22Rv1 (cell line): ENCODE measurements around the gene EME2.

Experiments used
- H3K27ac ChIP-seq: fragments of 450-650 bp; 2 replicates; pipeline ENCODE4 v1.5.1; 2017
- CTCF ChIP-seq: fragments of 450-650 bp; IDR thresholded peaks from 2 replicates; pipeline ENCODE4 v1.5.1; 2017; ENCODE audit warnings: mild to moderate bottlenecking
- ZFX ChIP-seq: fragments of 450-650 bp; IDR thresholded peaks from 2 replicates; pipeline ENCODE4 v1.6.1; 2017; ENCODE audit warnings: antibody characterized with exemption, borderline replicate concordance

Gene EME2

GRCh38 chr16:1763521-1764511, 8.8 kb upstream of the EME2 start:
- no peak for TF ChIP-seq ZFX
- peak; percentile 21; the same call in 1 of the 2 replicates for TF ChIP-seq CTCF
- peak overlapping the region; percentile 48 for H3K27ac ChIP-seq

GRCh38 chr16:1764971-1765370, 7.6 kb upstream of the EME2 start:
- no peak overlapping the region for H3K27ac ChIP-seq
- TF ChIP-seq CTCF: no peak
- no peak for TF ChIP-seq ZFX

- no peak overlapping the region for H3K27ac ChIP-seq
- TF ChIP-seq ZFX: no peak
- TF ChIP-seq CTCF: no peak
These were observed 6.8 kb upstream of the EME2 start for GRCh38 chr16:1765826-1766225.

- no peak for TF ChIP-seq ZFX
These were observed 6.4 kb upstream of the EME2 start for GRCh38 chr16:1766231-1766630.

GRCh38 chr16:1766701-1767100, 5.9 kb upstream of the EME2 start:
- no peak overlapping the region for H3K27ac ChIP-seq
- no peak for TF ChIP-seq CTCF
- no peak for TF ChIP-seq ZFX

More at GRCh38 chr16:1766231-1766630, 6.4 kb upstream of the EME2 start:
- H3K27ac ChIP-seq: no peak overlapping the region

GRCh38 chr16:1767116-1767994, 5.3 kb upstream of the EME2 start:
- no peak for TF ChIP-seq CTCF
- no peak for TF ChIP-seq ZFX
- no peak overlapping the region for H3K27ac ChIP-seq

GRCh38 chr16:1768061-1768766, 4.4 kb upstream of the EME2 start:
- no peak for TF ChIP-seq ZFX
- no peak for TF ChIP-seq CTCF
- peak overlapping the region; percentile 97 for H3K27ac ChIP-seq
